CD4-positive, alpha-beta T cell treated with Interleukin-4 for 4 hours (primary cell): ENCODE data around the gene ZNF462.

Source experiments
- DNase-seq: peaks from one replicate; pipeline ENCODE4 v3.0.0-alpha.2; 2020

ZNF462 gene

GRCh38 chr9:106931466-106931865 is 68.5 kb downstream of the ZNF462 start:
- DNase-seq: no peak

- DNase-seq: no peak
These were observed 69.2 kb downstream of the ZNF462 start for GRCh38 chr9:106932178-106932577.

- no peak for DNase-seq
These were observed 69.7 kb downstream of the ZNF462 start for GRCh38 chr9:106932675-106933074.

GRCh38 chr9:106933470-106933869 is 70.5 kb downstream of the ZNF462 start:
- no peak for DNase-seq

GRCh38 chr9:106934442-106935238 is 71.7 kb downstream of the ZNF462 start:
- no peak for DNase-seq

- DNase-seq: no peak
These were observed 73.7 kb downstream of the ZNF462 start for GRCh38 chr9:106936680-106937079.

- DNase-seq: no peak
These were observed 79.0 kb downstream of the ZNF462 start for GRCh38 chr9:106941916-106942315.

GRCh38 chr9:106945727-106946660 is 83.0 kb downstream of the ZNF462 start:
- DNase-seq: no peak

- DNase-seq: no peak
These were observed 84.3 kb downstream of the ZNF462 start for GRCh38 chr9:106947106-106947900.

GRCh38 chr9:106953174-106953573 is 90.2 kb downstream of the ZNF462 start:
- DNase-seq: no peak

GRCh38 chr9:106954558-106954957 is 91.6 kb downstream of the ZNF462 start:
- no peak for DNase-seq

- DNase-seq: no peak
These were observed 92.2 kb downstream of the ZNF462 start for GRCh38 chr9:106954974-106955850.

GRCh38 chr9:106956971-106957370 is 94.0 kb downstream of the ZNF462 start:
- no peak for DNase-seq

GRCh38 chr9:106958955-106959657 is 96.1 kb downstream of the ZNF462 start:
- no peak for DNase-seq

GRCh38 chr9:106960258-106960657 is 97.3 kb downstream of the ZNF462 start:
- no peak for DNase-seq

GRCh38 chr9:106961623-106962022 is 98.7 kb downstream of the ZNF462 start:
- no peak for DNase-seq

- no peak for DNase-seq
These were observed 99.2 kb downstream of the ZNF462 start for GRCh38 chr9:106962122-106962521.

- DNase-seq: no peak
These were observed 99.8 kb downstream of the ZNF462 start for GRCh38 chr9:106962615-106963363.

GRCh38 chr9:106963684-106964083 is 100.7 kb downstream of the ZNF462 start:
- DNase-seq: no peak

- DNase-seq: no peak
These were observed 101.4 kb downstream of the ZNF462 start for GRCh38 chr9:106964329-106964728.
